ENCODE measurements around the gene RHD. TPM values are rescaled to one million over a fixed set of nuclear protein-coding genes. Genes with fewer than 3 reads are reported as not detected.
"Not testable (repeated sequence)": the region's sequence is repeated elsewhere in the genome, so short reads cannot be mapped to it uniquely, and the experiment has no call there.

Gene RHD
- total and polyA plus RNA-seq, 10 of the 15 experiments (the other 5 are each of a cell fraction or from before 2014, with no cell fraction given): 0.02 to 0.34 (median 0.18) TPM; not detected in 6

DNA sequence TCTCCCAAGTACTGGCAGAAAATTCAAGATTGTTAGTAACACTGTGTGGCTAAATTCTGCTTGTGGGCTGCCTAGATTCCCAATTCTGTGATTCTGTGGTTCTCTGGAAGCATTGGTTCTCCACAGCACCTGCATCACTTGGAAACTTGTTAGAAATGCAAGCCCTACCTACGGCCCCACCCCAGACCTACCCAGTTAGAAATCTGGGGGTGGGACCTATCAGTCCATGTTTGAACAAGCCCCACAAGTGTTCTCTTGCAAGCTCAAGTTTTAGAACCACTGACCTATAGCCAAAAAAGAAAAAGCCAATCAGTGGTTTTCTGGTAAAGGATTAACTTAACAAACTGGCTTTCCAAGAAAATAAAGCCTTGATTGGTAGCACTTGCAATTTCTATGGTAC is 35.9 kb downstream of the RHD start:
- H3K79me2 ChIP-seq (ENCODE audit: control insufficient read depth, insufficient read depth, low read length); H3K4me3 ChIP-seq; SMC1A ChIA-PET (ENCODE audit: uncharacterized antibody, unreplicated experiment); RAD21 ChIA-PET (ENCODE audit: unreplicated experiment); H3K9me3 ChIP-seq (replicated peaks; ENCODE audit: control insufficient read depth, insufficient read depth, low read length); H3K36me3 ChIP-seq (ENCODE audit: control insufficient read depth in 2 of 2, insufficient read depth in 2 of 2, low read length in 1 of 2); H3K27me3 ChIP-seq (replicated peaks in 1 of 2; ENCODE audit: control insufficient read depth in 2 of 2, insufficient read depth in 2 of 2, low read length in 1 of 2); intact Hi-C loops (cut with micrococcal nuclease; ENCODE audit: unreplicated experiment); BruUV-seq (replicated peaks); CTCF ChIA-PET; H3K27ac ChIP-seq (ENCODE audit: control insufficient read depth, insufficient read depth); H4K20me1 ChIP-seq (ENCODE audit: control insufficient read depth, insufficient read depth); in situ Hi-C loops (cut with MboI); ATAC-seq; H2AFZ ChIP-seq (ENCODE audit: control insufficient read depth, low read depth, low read length); DNase-seq (ENCODE audit: low read depth, low spot score); POLR2A ChIA-PET; H3K4me2 ChIP-seq (ENCODE audit: control insufficient read depth, insufficient read depth); FAIRE-seq; H3K4me1 ChIP-seq (ENCODE audit: control insufficient read depth, insufficient read depth, low read length); H3K9ac ChIP-seq (ENCODE audit: control insufficient read depth, insufficient read depth, low read length): not testable (repeated sequence)
- no CpG with 5 or more reads among the region's 1 CpG for WGBS (ENCODE audit: insufficient coverage, insufficient replicate concordance, low lambda C conversion rate, missing lambda C conversion rate)

DNA sequence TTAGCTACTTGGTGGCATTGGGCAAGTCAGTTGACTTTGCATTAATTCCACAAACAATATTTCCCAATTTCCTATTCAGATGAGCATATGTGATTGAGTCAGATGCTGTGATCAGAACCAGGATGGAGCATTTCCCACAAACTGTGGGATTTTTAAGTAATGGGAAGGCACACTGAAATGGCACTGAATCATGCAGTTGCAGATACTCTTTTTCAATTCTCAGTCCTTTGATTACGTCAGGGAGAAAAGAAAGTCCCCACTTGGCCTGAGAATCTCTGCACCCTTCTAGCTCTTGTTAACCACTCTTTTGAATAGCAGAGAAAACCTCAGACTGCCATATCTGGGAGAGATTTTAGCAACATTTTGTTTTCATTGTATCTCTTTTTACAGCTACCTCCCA is 36.8 kb downstream of the RHD start:
- H2AFZ ChIP-seq (ENCODE audit: control insufficient read depth, low read depth, low read length); H3K27ac ChIP-seq (ENCODE audit: control insufficient read depth, insufficient read depth); H4K20me1 ChIP-seq (ENCODE audit: control insufficient read depth, insufficient read depth); CTCF ChIA-PET; FAIRE-seq; H3K79me2 ChIP-seq (ENCODE audit: control insufficient read depth, insufficient read depth, low read length); RAD21 ChIA-PET (ENCODE audit: unreplicated experiment); H3K36me3 ChIP-seq (ENCODE audit: control insufficient read depth in 2 of 2, insufficient read depth in 2 of 2, low read length in 1 of 2); intact Hi-C loops (cut with micrococcal nuclease; ENCODE audit: unreplicated experiment); H3K27me3 ChIP-seq (replicated peaks in 1 of 2; ENCODE audit: control insufficient read depth in 2 of 2, insufficient read depth in 2 of 2, low read length in 1 of 2); H3K4me3 ChIP-seq; H3K9ac ChIP-seq (ENCODE audit: control insufficient read depth, insufficient read depth, low read length); SMC1A ChIA-PET (ENCODE audit: uncharacterized antibody, unreplicated experiment); H3K4me2 ChIP-seq (ENCODE audit: control insufficient read depth, insufficient read depth); POLR2A ChIA-PET; BruUV-seq (replicated peaks); DNase-seq (ENCODE audit: low read depth, low spot score); H3K4me1 ChIP-seq (ENCODE audit: control insufficient read depth, insufficient read depth, low read length); in situ Hi-C loops (cut with MboI); H3K9me3 ChIP-seq (replicated peaks; ENCODE audit: control insufficient read depth, insufficient read depth, low read length): not testable (repeated sequence)
- peak; percentile 85 for ATAC-seq
- peak; percentile 73 for TF ChIP-seq ATF7 (IDR thresholded peaks at IDR 0.05; ENCODE audit: low read depth)
- 0% methylated on average over 1 of the region's 1 CpG for WGBS (ENCODE audit: insufficient coverage, insufficient replicate concordance, low lambda C conversion rate, missing lambda C conversion rate)

DNA sequence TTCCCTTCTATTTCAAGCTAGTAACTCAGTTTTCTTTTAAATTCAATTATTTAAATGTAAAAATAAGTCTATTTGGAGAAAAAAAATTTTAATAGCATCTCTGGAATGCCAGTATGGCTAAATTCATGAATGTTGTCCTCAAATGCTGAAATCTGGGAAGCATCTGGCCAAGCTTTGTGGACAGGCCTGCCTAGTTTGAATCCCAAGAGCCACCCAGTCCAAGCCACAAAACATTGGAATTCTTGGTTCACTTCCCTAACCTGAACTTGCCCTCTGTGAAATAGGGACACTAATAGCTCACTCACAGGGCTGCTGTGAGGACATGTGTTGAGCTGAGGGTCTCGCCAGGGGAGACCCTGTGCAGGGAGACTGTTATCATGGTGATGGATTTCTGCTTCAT is 37.2 kb downstream of the RHD start:
- H3K27me3 ChIP-seq (replicated peaks in 1 of 2; ENCODE audit: control insufficient read depth in 2 of 2, insufficient read depth in 2 of 2, low read length in 1 of 2); SMC1A ChIA-PET (ENCODE audit: uncharacterized antibody, unreplicated experiment); H3K9me3 ChIP-seq (replicated peaks; ENCODE audit: control insufficient read depth, insufficient read depth, low read length); H3K79me2 ChIP-seq (ENCODE audit: control insufficient read depth, insufficient read depth, low read length); ATAC-seq; DNase-seq (ENCODE audit: low read depth, low spot score); RAD21 ChIA-PET (ENCODE audit: unreplicated experiment); POLR2A ChIA-PET; H3K36me3 ChIP-seq (ENCODE audit: control insufficient read depth in 2 of 2, insufficient read depth in 2 of 2, low read length in 1 of 2); H3K4me2 ChIP-seq (ENCODE audit: control insufficient read depth, insufficient read depth); in situ Hi-C loops (cut with MboI); H3K27ac ChIP-seq (ENCODE audit: control insufficient read depth, insufficient read depth); CTCF ChIA-PET; BruUV-seq (replicated peaks); H3K4me1 ChIP-seq (ENCODE audit: control insufficient read depth, insufficient read depth, low read length); H4K20me1 ChIP-seq (ENCODE audit: control insufficient read depth, insufficient read depth); H3K4me3 ChIP-seq; FAIRE-seq; H2AFZ ChIP-seq (ENCODE audit: control insufficient read depth, low read depth, low read length); H3K9ac ChIP-seq (ENCODE audit: control insufficient read depth, insufficient read depth, low read length); intact Hi-C loops (cut with micrococcal nuclease; ENCODE audit: unreplicated experiment): not testable (repeated sequence)
- WGBS (ENCODE audit: insufficient coverage, insufficient replicate concordance, low lambda C conversion rate, missing lambda C conversion rate): 46% methylated on average over 1 of the region's 1 CpG

DNA sequence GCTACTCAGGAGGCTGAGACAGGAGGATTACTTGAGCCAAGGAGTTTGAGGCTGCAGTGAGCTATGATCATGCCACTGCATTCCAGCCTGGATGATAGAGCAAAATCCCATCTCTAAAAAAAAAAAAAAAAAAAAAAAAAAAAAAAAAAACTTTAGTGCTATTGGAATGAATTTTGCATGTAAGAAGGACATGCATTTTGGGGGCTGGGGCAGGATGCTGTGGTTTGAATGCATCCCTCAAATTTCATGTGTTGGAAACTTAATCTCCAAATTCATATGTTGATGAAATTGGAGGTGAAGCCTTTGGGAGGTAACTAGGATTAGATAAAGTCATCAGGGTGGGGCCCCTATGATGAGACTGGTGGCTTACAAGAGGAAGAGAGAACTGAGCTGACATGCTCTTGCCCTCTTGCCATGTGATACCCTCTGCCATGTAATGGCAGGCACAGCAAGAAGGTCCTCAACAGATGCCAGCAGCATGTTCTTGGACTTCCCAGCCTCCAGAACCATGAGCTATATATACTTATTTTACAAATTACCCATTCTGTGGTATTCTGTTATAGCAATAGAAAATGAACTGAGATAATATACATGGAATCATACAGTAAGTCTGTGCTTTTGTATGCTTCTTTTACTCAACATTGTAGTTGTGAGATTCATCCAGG is 40.6 kb downstream of the RHD start:
- DNase-seq (ENCODE audit: low read depth, low spot score); H3K4me2 ChIP-seq (ENCODE audit: control insufficient read depth, insufficient read depth); BruUV-seq (replicated peaks); FAIRE-seq; in situ Hi-C loops (cut with MboI); ATAC-seq; RAD21 ChIA-PET (ENCODE audit: unreplicated experiment); H4K20me1 ChIP-seq (ENCODE audit: control insufficient read depth, insufficient read depth); H3K79me2 ChIP-seq (ENCODE audit: control insufficient read depth, insufficient read depth, low read length); POLR2A ChIA-PET; H3K9me3 ChIP-seq (replicated peaks; ENCODE audit: control insufficient read depth, insufficient read depth, low read length); H3K4me3 ChIP-seq; intact Hi-C loops (cut with micrococcal nuclease; ENCODE audit: unreplicated experiment); H3K36me3 ChIP-seq (ENCODE audit: control insufficient read depth in 2 of 2, insufficient read depth in 2 of 2, low read length in 1 of 2); H3K9ac ChIP-seq (ENCODE audit: control insufficient read depth, insufficient read depth, low read length); CTCF ChIA-PET; H3K27ac ChIP-seq (ENCODE audit: control insufficient read depth, insufficient read depth); H3K4me1 ChIP-seq (ENCODE audit: control insufficient read depth, insufficient read depth, low read length); H3K27me3 ChIP-seq (replicated peaks in 1 of 2; ENCODE audit: control insufficient read depth in 2 of 2, insufficient read depth in 2 of 2, low read length in 1 of 2); H2AFZ ChIP-seq (ENCODE audit: control insufficient read depth, low read depth, low read length): not testable (repeated sequence)
- SMC1A ChIA-PET (ENCODE audit: uncharacterized antibody, unreplicated experiment): interaction anchor here (0.9 kb wide), 1 partner anchor 106 kb away, joined by 3 read pairs; no protein-coding TSS in a partner anchor
